ENCODE results near the gene CEP112.

The CEP112 gene

DNA sequence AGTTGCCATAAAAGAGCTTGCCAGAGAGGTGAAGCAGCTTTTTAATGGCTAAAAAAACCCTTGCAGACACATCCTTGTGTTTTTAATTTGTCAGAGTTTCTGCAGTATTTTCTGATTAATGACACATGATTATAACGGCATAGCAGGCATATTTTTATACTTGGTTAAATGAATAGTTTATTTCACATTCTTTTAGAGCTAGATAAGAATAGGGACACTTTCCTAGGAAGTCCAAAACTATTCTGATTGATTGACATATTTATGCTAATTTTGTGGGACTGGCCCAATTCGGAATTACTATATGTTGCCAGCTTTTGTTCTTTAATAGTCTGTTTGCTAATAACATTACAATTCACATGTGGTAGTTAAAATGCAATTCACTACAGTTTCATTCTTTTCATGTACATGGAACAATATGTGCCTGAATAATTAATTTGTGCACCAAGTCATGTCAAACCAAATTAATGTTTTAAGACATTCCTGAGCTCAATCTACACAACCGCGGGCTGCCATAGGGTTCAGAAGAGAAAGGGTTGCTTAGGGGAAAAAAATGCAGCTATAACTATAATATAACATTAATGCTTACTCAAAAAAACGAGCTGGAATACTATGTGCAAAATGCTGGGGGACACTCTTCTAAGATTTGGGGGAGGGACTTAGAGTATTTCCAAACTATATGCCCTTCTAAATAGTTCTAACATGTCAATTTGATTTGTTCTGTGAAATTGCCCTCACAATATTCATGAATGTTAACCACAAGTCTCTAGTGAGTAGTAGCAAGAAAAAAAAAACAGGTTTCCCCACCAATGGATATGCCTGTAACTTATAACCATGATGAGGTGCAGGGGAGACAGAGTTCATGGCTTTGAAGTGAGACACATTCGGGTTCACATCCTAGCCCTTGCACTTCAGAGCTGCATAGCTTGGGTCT lies 305.4 kb downstream of the CEP112 start:
- no peak overlapping the region for H3K4me3 ChIP-seq (ENCODE audit: low read depth in 1 of 2, low read length in 2 of 2)
- H3K27ac ChIP-seq (ENCODE audit: low read depth, low read length): no peak overlapping the region
- H3K36me3 ChIP-seq (ENCODE audit: control insufficient read depth in 1 of 2, insufficient read depth in 2 of 2, low read length in 2 of 2): no peaks in the 10 kb centered on the region
- H3K4me1 ChIP-seq (ENCODE audit: control insufficient read depth in 1 of 2, insufficient read depth in 2 of 2, low read length in 2 of 2): no peaks in the 10 kb centered on the region
- H3K9ac ChIP-seq (ENCODE audit: low read depth in 1 of 2, low read length in 2 of 2): no peak overlapping the region
- no peaks in the 10 kb centered on the region for H3K27me3 ChIP-seq (ENCODE audit: control insufficient read depth in 1 of 2, insufficient read depth in 2 of 2, low read length in 2 of 2)
- H3K9me3 ChIP-seq (ENCODE audit: control insufficient read depth in 1 of 2, low read length in 2 of 2): no peaks in the 10 kb centered on the region

DNA sequence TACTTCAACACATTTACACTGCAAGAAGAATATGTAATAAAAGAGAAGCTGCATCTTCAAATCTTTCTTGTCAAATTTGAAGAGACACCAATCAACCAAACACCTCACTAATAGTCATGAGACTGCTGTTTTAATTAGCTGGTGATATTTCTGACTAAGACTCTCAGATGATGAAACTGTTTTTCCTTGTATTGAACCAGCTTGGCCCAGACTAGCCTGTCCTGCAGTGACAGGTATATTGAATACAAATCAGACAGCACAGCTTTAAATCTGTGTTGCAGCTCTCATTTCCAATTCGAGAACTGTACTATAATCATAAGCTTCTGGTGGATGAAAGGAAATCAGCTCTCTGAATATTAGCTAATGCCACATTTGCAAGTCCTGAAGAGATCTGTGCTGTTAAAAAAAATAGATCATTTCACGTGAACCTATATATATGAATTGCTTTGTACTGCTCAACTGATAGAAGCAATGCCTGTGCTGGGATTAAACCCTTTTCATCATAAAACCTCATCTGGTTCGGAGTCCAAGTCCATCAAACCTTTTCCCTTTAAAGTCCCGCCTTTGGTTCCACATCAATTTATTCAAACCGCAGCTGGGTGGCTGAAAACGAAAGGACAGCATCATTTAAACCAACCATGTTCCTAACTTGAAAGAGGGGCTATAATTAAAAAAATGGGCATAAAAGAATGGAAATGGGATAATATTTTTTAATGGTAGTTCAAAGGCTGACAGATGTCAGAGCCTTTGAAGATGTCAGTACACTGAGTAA lies 306.2 kb downstream of the CEP112 start:
- no peak overlapping the region for H3K27ac ChIP-seq (ENCODE audit: low read depth, low read length)
- H3K9ac ChIP-seq (ENCODE audit: low read depth in 1 of 2, low read length in 2 of 2): no peak overlapping the region
- H3K4me3 ChIP-seq (ENCODE audit: low read depth in 1 of 2, low read length in 2 of 2): no peak overlapping the region

DNA sequence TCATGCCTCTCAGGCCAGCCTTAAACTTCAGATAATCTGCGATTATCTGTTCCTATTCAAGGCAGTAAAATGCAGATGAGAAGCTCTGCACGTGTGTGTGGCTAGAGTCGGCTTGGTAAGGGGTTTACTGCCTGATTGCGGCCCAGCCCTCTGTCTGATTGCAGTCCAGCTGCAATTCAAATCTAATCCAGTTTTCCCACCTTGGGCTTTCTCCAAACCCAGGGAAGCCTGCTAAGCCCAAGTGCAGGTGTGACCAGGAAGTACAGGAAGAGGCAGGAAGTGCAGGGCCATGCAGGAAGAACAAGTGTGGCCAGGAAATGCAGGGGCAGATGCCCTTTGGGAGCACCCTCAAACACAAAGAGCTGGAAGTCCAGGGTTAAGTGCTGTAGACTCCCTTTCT lies 314.9 kb downstream of the CEP112 start:
- Histone ChIP-seq H3K9ac (ENCODE audit: low read depth in 1 of 2, low read length in 2 of 2) (no peak overlapping the region), H3K27ac (ENCODE audit: low read depth, low read length) (no peak overlapping the region), H3K36me3 (ENCODE audit: control insufficient read depth in 1 of 2, insufficient read depth in 2 of 2, low read length in 2 of 2) (no peaks in the 10 kb centered on the region), H3K9me3 (ENCODE audit: control insufficient read depth in 1 of 2, low read length in 2 of 2) (peaks cover 8 to 10% of the 10 kb centered on the region in 2 donors), H3K4me3 (ENCODE audit: low read depth in 1 of 2, low read length in 2 of 2) (no peak overlapping the region), H3K4me1 (ENCODE audit: control insufficient read depth in 1 of 2, insufficient read depth in 2 of 2, low read length in 2 of 2) (no peaks in the 10 kb centered on the region), H3K27me3 (ENCODE audit: control insufficient read depth in 1 of 2, insufficient read depth in 2 of 2, low read length in 2 of 2) (no peaks in the 10 kb centered on the region)

More for the DNA sequence above, 306.2 kb downstream of the CEP112 start:
- H3K27me3 ChIP-seq (ENCODE audit: control insufficient read depth in 1 of 2, insufficient read depth in 2 of 2, low read length in 2 of 2): no peaks in the 10 kb centered on the region
- no peaks in the 10 kb centered on the region for H3K4me1 ChIP-seq (ENCODE audit: control insufficient read depth in 1 of 2, insufficient read depth in 2 of 2, low read length in 2 of 2)
- H3K36me3 ChIP-seq (ENCODE audit: control insufficient read depth in 1 of 2, insufficient read depth in 2 of 2, low read length in 2 of 2): no peaks in the 10 kb centered on the region
- no peaks in the 10 kb centered on the region for H3K9me3 ChIP-seq (ENCODE audit: control insufficient read depth in 1 of 2, low read length in 2 of 2)

DNA sequence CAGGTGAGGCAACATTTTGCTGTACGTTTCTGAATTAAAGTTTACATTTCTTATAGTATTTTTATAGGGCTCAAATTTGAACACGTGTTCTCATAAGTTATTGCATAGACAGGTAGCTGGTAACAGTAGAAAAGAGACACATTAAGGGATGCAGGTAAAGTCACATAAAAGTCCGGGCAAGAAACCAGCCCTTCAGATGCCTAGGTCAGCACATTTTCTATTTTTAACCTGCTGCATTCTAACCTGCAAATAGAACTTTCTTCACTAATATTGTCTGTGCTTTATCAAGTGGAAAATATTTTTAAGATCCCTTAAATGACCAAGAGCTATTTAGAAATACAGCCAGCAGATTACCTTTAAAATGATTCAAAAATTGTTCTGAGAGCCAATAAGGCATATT lies 323.1 kb downstream of the CEP112 start:
- Histone ChIP-seq H3K27me3 (ENCODE audit: control insufficient read depth in 1 of 2, insufficient read depth in 2 of 2, low read length in 2 of 2) (no peaks in the 10 kb centered on the region), H3K27ac (ENCODE audit: low read depth, low read length) (no peak overlapping the region), H3K36me3 (ENCODE audit: control insufficient read depth in 1 of 2, insufficient read depth in 2 of 2, low read length in 2 of 2) (no peaks in the 10 kb centered on the region), H3K4me3 (ENCODE audit: low read depth in 1 of 2, low read length in 2 of 2) (no peak overlapping the region), H3K4me1 (ENCODE audit: control insufficient read depth in 1 of 2, insufficient read depth in 2 of 2, low read length in 2 of 2) (no peaks in the 10 kb centered on the region), H3K9ac (ENCODE audit: low read depth in 1 of 2, low read length in 2 of 2) (no peak overlapping the region), H3K9me3 (ENCODE audit: control insufficient read depth in 1 of 2, low read length in 2 of 2) (no peaks in the 10 kb centered on the region)

- no peak overlapping the region for H3K27ac ChIP-seq (ENCODE audit: low read depth, low read length)
- H3K27me3 ChIP-seq (ENCODE audit: control insufficient read depth in 1 of 2, insufficient read depth in 2 of 2, low read length in 2 of 2): no peaks in the 10 kb centered on the region
- no peaks in the 10 kb centered on the region for H3K4me1 ChIP-seq (ENCODE audit: control insufficient read depth in 1 of 2, insufficient read depth in 2 of 2, low read length in 2 of 2)
- H3K36me3 ChIP-seq (ENCODE audit: control insufficient read depth in 1 of 2, insufficient read depth in 2 of 2, low read length in 2 of 2): no peaks in the 10 kb centered on the region
- no peak overlapping the region for H3K9ac ChIP-seq (ENCODE audit: low read depth in 1 of 2, low read length in 2 of 2)
- H3K9me3 ChIP-seq (ENCODE audit: control insufficient read depth in 1 of 2, low read length in 2 of 2): no peaks in the 10 kb centered on the region
- no peak overlapping the region for H3K4me3 ChIP-seq (ENCODE audit: low read depth in 1 of 2, low read length in 2 of 2)
Measured at GRCh38 chr17:65867014-65867413, 324.9 kb downstream of the CEP112 start.

GRCh38 chr17:65865715-65866425 lies 326.1 kb downstream of the CEP112 start:
- Histone ChIP-seq H3K4me1 (ENCODE audit: control insufficient read depth in 1 of 2, insufficient read depth in 2 of 2, low read length in 2 of 2) (no peaks in the 10 kb centered on the region), H3K36me3 (ENCODE audit: control insufficient read depth in 1 of 2, insufficient read depth in 2 of 2, low read length in 2 of 2) (no peaks in the 10 kb centered on the region), H3K27ac (ENCODE audit: low read depth, low read length) (no peak overlapping the region), H3K4me3 (ENCODE audit: low read depth in 1 of 2, low read length in 2 of 2) (no peak overlapping the region), H3K9me3 (ENCODE audit: control insufficient read depth in 1 of 2, low read length in 2 of 2) (no peaks in the 10 kb centered on the region), H3K9ac (ENCODE audit: low read depth in 1 of 2, low read length in 2 of 2) (no peak overlapping the region), H3K27me3 (ENCODE audit: control insufficient read depth in 1 of 2, insufficient read depth in 2 of 2, low read length in 2 of 2) (no peaks in the 10 kb centered on the region)

DNA sequence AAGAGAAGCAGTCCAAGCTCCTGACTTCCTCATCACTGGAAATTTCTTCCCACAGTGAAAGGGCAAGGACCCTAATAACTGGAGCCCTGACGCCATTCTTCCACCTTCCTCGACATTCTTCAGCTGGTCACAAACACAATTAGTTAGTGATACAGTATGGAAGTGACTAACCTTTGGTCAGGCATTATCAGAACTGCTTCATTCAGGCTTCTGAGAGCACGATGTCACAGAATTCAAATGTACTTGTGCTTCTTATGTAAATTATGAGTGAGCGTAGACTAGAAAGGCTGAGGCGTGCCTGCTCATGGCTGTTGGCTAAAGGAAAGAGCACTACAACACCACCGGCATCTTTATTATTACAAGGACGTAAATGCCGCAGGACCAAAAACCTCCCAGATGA lies 327.5 kb downstream of the CEP112 start:
- Histone ChIP-seq H3K4me1 (ENCODE audit: control insufficient read depth in 1 of 2, insufficient read depth in 2 of 2, low read length in 2 of 2) (no peaks in the 10 kb centered on the region), H3K27me3 (ENCODE audit: control insufficient read depth in 1 of 2, insufficient read depth in 2 of 2, low read length in 2 of 2) (no peaks in the 10 kb centered on the region), H3K9ac (ENCODE audit: low read depth in 1 of 2, low read length in 2 of 2) (no peak overlapping the region), H3K36me3 (ENCODE audit: control insufficient read depth in 1 of 2, insufficient read depth in 2 of 2, low read length in 2 of 2) (no peaks in the 10 kb centered on the region), H3K4me3 (ENCODE audit: low read depth in 1 of 2, low read length in 2 of 2) (no peak overlapping the region), H3K27ac (ENCODE audit: low read depth, low read length) (no peak overlapping the region), H3K9me3 (ENCODE audit: control insufficient read depth in 1 of 2, low read length in 2 of 2) (no peaks in the 10 kb centered on the region)

GRCh38 chr17:65857718-65858117 lies 334.2 kb downstream of the CEP112 start:
- H3K36me3 ChIP-seq (ENCODE audit: control insufficient read depth in 1 of 2, insufficient read depth in 2 of 2, low read length in 2 of 2): no peaks in the 10 kb centered on the region

DNA sequence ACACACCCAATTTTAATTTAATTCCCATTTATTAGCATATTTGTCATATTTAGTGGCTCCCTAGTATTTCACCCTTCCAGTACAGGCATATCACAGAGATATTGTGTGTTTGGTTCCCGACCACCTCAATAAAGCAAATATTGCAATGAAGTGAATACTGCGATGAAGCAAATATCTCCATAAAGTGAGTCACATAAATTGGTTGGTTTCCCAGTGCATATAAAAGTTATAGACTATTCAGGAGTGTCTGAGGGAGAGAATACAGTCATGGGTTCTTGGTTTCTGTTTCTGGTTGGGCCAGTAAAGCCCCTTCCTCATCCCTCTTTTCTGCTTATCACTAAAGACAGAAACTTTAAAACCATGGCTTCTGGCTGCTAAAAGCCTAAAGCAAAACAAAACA lies 335.1 kb downstream of the CEP112 start:
- Histone ChIP-seq H3K27ac (ENCODE audit: low read depth, low read length) (no peak overlapping the region), H3K27me3 (ENCODE audit: control insufficient read depth in 1 of 2, insufficient read depth in 2 of 2, low read length in 2 of 2) (no peaks in the 10 kb centered on the region), H3K4me1 (ENCODE audit: control insufficient read depth in 1 of 2, insufficient read depth in 2 of 2, low read length in 2 of 2) (no peaks in the 10 kb centered on the region), H3K9ac (ENCODE audit: low read depth in 1 of 2, low read length in 2 of 2) (no peak overlapping the region), H3K36me3 (ENCODE audit: control insufficient read depth in 1 of 2, insufficient read depth in 2 of 2, low read length in 2 of 2) (no peaks in the 10 kb centered on the region), H3K9me3 (ENCODE audit: control insufficient read depth in 1 of 2, low read length in 2 of 2) (no peaks in the 10 kb centered on the region), H3K4me3 (ENCODE audit: low read depth in 1 of 2, low read length in 2 of 2) (no peak overlapping the region)

More at GRCh38 chr17:65857718-65858117, 334.2 kb downstream of the CEP112 start:
- H3K9me3 ChIP-seq (ENCODE audit: control insufficient read depth in 1 of 2, low read length in 2 of 2): no peaks in the 10 kb centered on the region
- no peaks in the 10 kb centered on the region for H3K4me1 ChIP-seq (ENCODE audit: control insufficient read depth in 1 of 2, insufficient read depth in 2 of 2, low read length in 2 of 2)
- H3K4me3 ChIP-seq (ENCODE audit: low read depth in 1 of 2, low read length in 2 of 2): no peak overlapping the region
- no peak overlapping the region for H3K27ac ChIP-seq (ENCODE audit: low read depth, low read length)
- H3K9ac ChIP-seq (ENCODE audit: low read depth in 1 of 2, low read length in 2 of 2): no peak overlapping the region
- H3K27me3 ChIP-seq (ENCODE audit: control insufficient read depth in 1 of 2, insufficient read depth in 2 of 2, low read length in 2 of 2): no peaks in the 10 kb centered on the region

DNA sequence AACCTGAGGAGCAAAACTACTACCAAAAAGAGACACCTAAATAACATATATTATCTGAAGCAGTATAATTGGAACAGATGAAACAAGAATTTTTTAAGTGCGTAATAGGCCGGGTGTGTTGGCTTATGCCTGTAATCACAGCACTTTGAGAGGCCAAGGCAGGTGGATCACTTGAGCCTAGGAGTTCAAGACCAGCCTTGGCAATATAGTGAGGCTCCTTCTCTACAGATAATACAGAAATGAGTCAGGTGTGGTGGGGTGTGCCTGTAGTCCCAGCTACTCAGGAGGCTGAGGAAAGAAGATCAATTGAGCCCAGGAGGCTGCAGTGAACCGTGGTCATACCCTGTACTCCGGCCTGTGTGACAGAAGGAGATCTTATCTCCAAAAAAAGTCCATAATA lies 336.3 kb downstream of the CEP112 start:
- Histone ChIP-seq H3K36me3 (ENCODE audit: control insufficient read depth in 1 of 2, insufficient read depth in 2 of 2, low read length in 2 of 2) (no peaks in the 10 kb centered on the region), H3K4me3 (ENCODE audit: low read depth in 1 of 2, low read length in 2 of 2) (no peak overlapping the region), H3K27me3 (ENCODE audit: control insufficient read depth in 1 of 2, insufficient read depth in 2 of 2, low read length in 2 of 2) (no peaks in the 10 kb centered on the region), H3K9me3 (ENCODE audit: control insufficient read depth in 1 of 2, low read length in 2 of 2) (no peaks in the 10 kb centered on the region), H3K4me1 (ENCODE audit: control insufficient read depth in 1 of 2, insufficient read depth in 2 of 2, low read length in 2 of 2) (no peaks in the 10 kb centered on the region), H3K27ac (ENCODE audit: low read depth, low read length) (no peak overlapping the region), H3K9ac (ENCODE audit: low read depth in 1 of 2, low read length in 2 of 2) (no peak overlapping the region)

Measured in duodenal mucosa (tissue), 2 donors.